DOHH2 (cell line): ENCODE results near the gene SLC33A1.

Experiments
- H3F3A ChIP-seq: fragments of 200-600 bp; sonication (generic), shearing (Covaris generic); 2 replicates; pipeline ENCODE4 v1.6.0; 2016; ENCODE audit warnings: antibody characterized with exemption, mild to moderate bottlenecking; ENCODE audit not compliant: control insufficient read depth, insufficient read depth
- H3K27ac ChIP-seq: fragments of 200-600 bp; sonication (generic); 2 replicates; pipeline ENCODE4 v1.5.1; 2014; ENCODE audit warnings: low read depth, mild to moderate bottlenecking, low read length, moderate library complexity
- H3K27me3 ChIP-seq: fragments of 200-600 bp; sonication (generic); 2 replicates; pipeline ENCODE4 v1.6.1; 2014; ENCODE audit warnings: mild to moderate bottlenecking, low read length, mixed read lengths; ENCODE audit not compliant: control insufficient read depth
- H3K36me3 ChIP-seq: fragments of 200-600 bp; sonication (generic); 2 replicates; pipeline ENCODE4 v1.6.1; 2014; ENCODE audit warnings: mild to moderate bottlenecking, low read length, moderate library complexity, mixed read lengths; ENCODE audit not compliant: control insufficient read depth
- H3K4me1 ChIP-seq: fragments of 200-600 bp; sonication (generic); 2 replicates; pipeline ENCODE4 v1.6.1; 2014; ENCODE audit warnings: mild to moderate bottlenecking, low read length, mixed read lengths; ENCODE audit not compliant: control insufficient read depth
- H3K4me2 ChIP-seq: fragments of 200-600 bp; sonication (generic); 2 replicates; pipeline ENCODE4 v1.6.0; 2014; ENCODE audit warnings: mild to moderate bottlenecking, low read length, moderate library complexity
- H3K4me3 ChIP-seq: fragments of 200-600 bp; sonication (generic); 2 replicates; pipeline ENCODE4 v1.5.1; 2014; ENCODE audit warnings: mild to moderate bottlenecking, low read length, mixed read lengths
- H3K79me2 ChIP-seq: fragments of 200-600 bp; sonication (generic); 2 replicates; pipeline ENCODE4 v1.6.1; 2014; ENCODE audit warnings: mild to moderate bottlenecking, low read length, mixed read lengths; ENCODE audit not compliant: control insufficient read depth
- H3K9me2 ChIP-seq: fragments of 200-600 bp; sonication (generic); replicated peaks from 2 replicates; pipeline ENCODE4 v1.6.1; 2014; ENCODE audit warnings: mild to moderate bottlenecking, low read length, mixed read lengths; ENCODE audit not compliant: control insufficient read depth
- H3K9me3 ChIP-seq: fragments of 200-600 bp; sonication (generic); 2 replicates; pipeline ENCODE4 v1.6.1; 2014; ENCODE audit warnings: antibody characterized with exemption, low read length, mixed read lengths; ENCODE audit not compliant: control insufficient read depth, insufficient read depth
- H4K20me1 ChIP-seq: fragments of 200-600 bp; sonication (generic); 2 replicates; pipeline ENCODE4 v1.6.0; 2014; ENCODE audit warnings: low read depth, mild to moderate bottlenecking, antibody characterized with exemption, low read length, moderate library complexity; ENCODE audit not compliant: control insufficient read depth, insufficient read depth
- EZH2phosphoT487 ChIP-seq: fragments of 200-600 bp; sonication (generic); IDR thresholded peaks from 2 replicates; pipeline ENCODE4 v1.6.1; 2017; ENCODE audit warnings: borderline replicate concordance, mild to moderate bottlenecking, antibody characterized with exemption, low read length, moderate library complexity, mixed read lengths
- TF ChIP-seq, protein P1 (sequence below): fragments of 200-600 bp; sonication (generic); IDR thresholded peaks from one replicate; pipeline ENCODE4 v1.5.1; 2014; ENCODE audit warnings: antibody characterized with exemption, mild to moderate bottlenecking, low read depth, low read length; ENCODE audit not compliant: poor library complexity, severe bottlenecking

SLC33A1 gene

DNA sequence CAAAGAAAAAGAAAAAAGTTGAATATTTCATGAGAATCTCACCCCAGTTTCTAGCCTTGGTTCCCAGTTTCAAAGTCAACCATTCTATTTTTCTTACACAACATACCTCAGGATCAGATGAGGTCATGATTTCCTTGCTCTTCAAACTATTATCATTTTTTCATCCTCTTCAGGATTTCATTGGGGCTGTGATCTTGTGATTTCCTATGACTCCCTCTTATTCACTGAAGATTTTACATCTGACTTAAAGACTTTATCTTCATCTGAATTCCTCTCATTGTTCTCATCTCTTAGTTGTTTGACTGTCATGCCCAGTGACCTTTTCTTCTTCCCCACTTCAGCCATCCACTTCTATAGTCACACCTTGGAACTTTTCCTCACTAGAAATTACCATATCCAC, 45.0 kb downstream of the SLC33A1 start:
- Histone ChIP-seq H3K9me2 (no peaks in the 10 kb centered on the region), H3K27me3 (peaks cover 4% of the 10 kb centered on the region; the same call in 1 of the 2 replicates), H3F3A (no peaks in the 10 kb centered on the region), H3K9me3 (no peaks in the 10 kb centered on the region), H3K27ac (no peak overlapping the region), H3K36me3 (no peaks in the 10 kb centered on the region), H3K79me2 (no peaks in the 10 kb centered on the region), H3K4me3 (no peak overlapping the region), H3K4me2 (no peak overlapping the region), H3K4me1 (peaks cover 7% of the 10 kb centered on the region), H4K20me1 (no peaks in the 10 kb centered on the region)
- TF ChIP-seq, protein P1, sequence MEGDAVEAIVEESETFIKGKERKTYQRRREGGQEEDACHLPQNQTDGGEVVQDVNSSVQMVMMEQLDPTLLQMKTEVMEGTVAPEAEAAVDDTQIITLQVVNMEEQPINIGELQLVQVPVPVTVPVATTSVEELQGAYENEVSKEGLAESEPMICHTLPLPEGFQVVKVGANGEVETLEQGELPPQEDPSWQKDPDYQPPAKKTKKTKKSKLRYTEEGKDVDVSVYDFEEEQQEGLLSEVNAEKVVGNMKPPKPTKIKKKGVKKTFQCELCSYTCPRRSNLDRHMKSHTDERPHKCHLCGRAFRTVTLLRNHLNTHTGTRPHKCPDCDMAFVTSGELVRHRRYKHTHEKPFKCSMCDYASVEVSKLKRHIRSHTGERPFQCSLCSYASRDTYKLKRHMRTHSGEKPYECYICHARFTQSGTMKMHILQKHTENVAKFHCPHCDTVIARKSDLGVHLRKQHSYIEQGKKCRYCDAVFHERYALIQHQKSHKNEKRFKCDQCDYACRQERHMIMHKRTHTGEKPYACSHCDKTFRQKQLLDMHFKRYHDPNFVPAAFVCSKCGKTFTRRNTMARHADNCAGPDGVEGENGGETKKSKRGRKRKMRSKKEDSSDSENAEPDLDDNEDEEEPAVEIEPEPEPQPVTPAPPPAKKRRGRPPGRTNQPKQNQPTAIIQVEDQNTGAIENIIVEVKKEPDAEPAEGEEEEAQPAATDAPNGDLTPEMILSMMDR: no peak
- TF ChIP-seq EZH2phosphoT487: no peak

- peaks cover 4% of the 10 kb centered on the region; the same call in 1 of the 2 replicates for H3K27me3 ChIP-seq
- no peaks in the 10 kb centered on the region for H3K9me2 ChIP-seq
- no peak overlapping the region for H3K4me2 ChIP-seq
- no peaks in the 10 kb centered on the region for H3K36me3 ChIP-seq
- H3K79me2 ChIP-seq: no peaks in the 10 kb centered on the region
- no peaks in the 10 kb centered on the region for H3F3A ChIP-seq
- H3K4me3 ChIP-seq: no peak overlapping the region
- no peaks in the 10 kb centered on the region for H3K9me3 ChIP-seq
- H4K20me1 ChIP-seq: no peaks in the 10 kb centered on the region
- TF ChIP-seq, protein P1: no peak
- TF ChIP-seq EZH2phosphoT487: no peak
- H3K27ac ChIP-seq: no peak overlapping the region
- H3K4me1 ChIP-seq: peaks cover 7% of the 10 kb centered on the region
Observed at GRCh38 chr3:155807823-155808222, 46.4 kb downstream of the SLC33A1 start.

- H3K27ac ChIP-seq: no peak within 1 kb of the TSS
Observed at GRCh38 chr3:155805802-155806618, 48.2 kb downstream of the SLC33A1 start, which contains the start of gene C3orf33. Gene C3orf33, minus strand, starts transcription at chr3:155806278. Its CDS starts 26 bp downstream, at chr3:155806252.

More at GRCh38 chr3:155805802-155806618, 48.2 kb downstream of the SLC33A1 start, which contains the start of gene C3orf33:
- peaks cover 4% of the 10 kb centered on the region; the same call in 1 of the 2 replicates for H3K27me3 ChIP-seq
- H3F3A ChIP-seq: peaks cover 2% of the 10 kb centered on the region; the same call in 1 of the 2 replicates
- no peaks in the 10 kb centered on the region for H3K9me2 ChIP-seq
- H3K36me3 ChIP-seq: no peaks in the 10 kb centered on the region
- H3K4me1 ChIP-seq: peaks cover 7% of the 10 kb centered on the region
- TF ChIP-seq, protein P1: peak; percentile 94
- TF ChIP-seq EZH2phosphoT487: no peak
- no peaks in the 10 kb centered on the region for H3K9me3 ChIP-seq
- peak within 1 kb of the TSS; percentile 98 for H3K4me3 ChIP-seq
- H3K79me2 ChIP-seq: no peaks in the 10 kb centered on the region
- H4K20me1 ChIP-seq: no peaks in the 10 kb centered on the region
- peak within 1 kb of the TSS; percentile 96 for H3K4me2 ChIP-seq
